ENCODE data around the gene KCTD2. TPM values are rescaled to one million over a fixed set of nuclear protein-coding genes. Genes with fewer than 3 reads are reported as not detected.

KCTD2 gene
- total RNA-seq, 1 donor from 2014 or later, result 17.2 TPM

Other genes starting within 250 kb of the KCTD2 start
- gene GRIN2C, start 187.3 kb upstream of the KCTD2 start, total RNA-seq, result 0.11 and 0.20 TPM in 2 replicates
- 32.2 and 33.0 TPM in 2 replicates for gene FDXR, start 174.2 kb upstream of the KCTD2 start, total RNA-seq
- not detected in 2 replicates for gene FADS6, start 153.6 kb upstream of the KCTD2 start, total RNA-seq
- not detected in 2 replicates for gene USH1G, start 124.0 kb upstream of the KCTD2 start, total RNA-seq
- not detected in 2 replicates for gene OTOP2, start 123.0 kb upstream of the KCTD2 start, total RNA-seq
- gene OTOP3, start 111.3 kb upstream of the KCTD2 start, total RNA-seq, result not detected in 2 replicates
- 0.34 and 0.59 TPM in 2 replicates for gene HID1, start 74.5 kb upstream of the KCTD2 start, total RNA-seq
- gene CDR2L, start 59.6 kb upstream of the KCTD2 start, total RNA-seq, result 0.64 and 0.73 TPM in 2 replicates
- 52.9 and 55.5 TPM in 2 replicates for gene MRPL58, start 34.6 kb upstream of the KCTD2 start, total RNA-seq
- gene ATP5PD, start 256 bp upstream of the KCTD2 start, total RNA-seq, result 203 and 208 TPM in 2 replicates
- 6.3 and 8.7 TPM in 2 replicates for gene SLC16A5, start 40.7 kb downstream of the KCTD2 start, total RNA-seq
- 15.7 and 16.3 TPM in 2 replicates for gene ARMC7, start 62.7 kb downstream of the KCTD2 start, total RNA-seq
- gene NT5C, start 84.5 kb downstream of the KCTD2 start, total RNA-seq, result 55.2 and 61.0 TPM in 2 replicates
- gene JPT1, start 107.3 kb downstream of the KCTD2 start, total RNA-seq, result 252 and 259 TPM in 2 replicates
- gene SUMO2, start 135.7 kb downstream of the KCTD2 start, total RNA-seq, result 545 and 551 TPM in 2 replicates
- gene NUP85, start 158.5 kb downstream of the KCTD2 start, total RNA-seq, result 114 and 118 TPM in 2 replicates
- gene GGA3, start 214.4 kb downstream of the KCTD2 start, total RNA-seq, result 70.6 and 77.2 TPM in 2 replicates
- gene MRPS7, start 214.7 kb downstream of the KCTD2 start, total RNA-seq, result 66.4 and 72.0 TPM in 2 replicates
- 41.6 and 43.0 TPM in 2 replicates for gene MIF4GD, start 224.0 kb downstream of the KCTD2 start, total RNA-seq
- gene SLC25A19, start 242.2 kb downstream of the KCTD2 start, total RNA-seq, result 45.8 and 47.6 TPM in 2 replicates

All from T-helper 2 cell treated with Interferon-gamma antibody and Interleukin-4, amounts not matched to agents 100 ng/mL and 5 ng/mL, for 36 hours (primary cell).